Karpas-422 (cell line): ENCODE results near the gene RBKS. TPM values are rescaled to one million over a fixed set of nuclear protein-coding genes. Genes with fewer than 3 reads are reported as not detected.
A peak's percentile ranks its signal among the peaks of the same experiment; 100 is the strongest.
"Not testable (repeated sequence)": the region's sequence is repeated elsewhere in the genome, so short reads cannot be mapped to it uniquely, and the experiment has no call there.

Source experiments
- DNase-seq: peaks from one replicate; pipeline ENCODE4 v3.0.0-alpha.2; 2015
- H2AFZ ChIP-seq: fragments of 200-600 bp; sonication (generic); 2 replicates; pipeline ENCODE4 v1.6.1; 2014; ENCODE audit warnings: antibody characterized with exemption, low read length, mixed read lengths
- H3K27ac ChIP-seq: fragments of 200-600 bp; sonication (generic); 2 replicates; pipeline ENCODE4 v1.5.1; 2014; ENCODE audit warnings: mild to moderate bottlenecking, low read length, moderate library complexity
- H3K27me3 ChIP-seq: fragments of 200-600 bp; sonication (generic); 2 replicates; pipeline ENCODE4 v1.6.1; 2014; ENCODE audit warnings: low read length, mixed read lengths
- H3K36me3 ChIP-seq: fragments of 200-600 bp; sonication (generic); 2 replicates; pipeline ENCODE4 v1.6.1; 2014; ENCODE audit warnings: low read length, mixed read lengths; ENCODE audit not compliant: insufficient read depth
- H3K4me1 ChIP-seq: fragments of 200-600 bp; sonication (generic); 2 replicates; pipeline ENCODE4 v1.6.1; 2014; ENCODE audit warnings: mild to moderate bottlenecking, low read length, mixed read lengths
- H3K4me2 ChIP-seq: fragments of 200-600 bp; sonication (generic); 2 replicates; pipeline ENCODE4 v1.6.1; 2014; ENCODE audit warnings: low read length, low read depth, mild to moderate bottlenecking; ENCODE audit not compliant: poor library complexity, severe bottlenecking
- H3K4me3 ChIP-seq: fragments of 200-600 bp; sonication (generic); 2 replicates; pipeline ENCODE4 v1.5.1; 2014; ENCODE audit warnings: mild to moderate bottlenecking, antibody characterized with exemption, low read length, mixed read lengths
- H3K79me2 ChIP-seq: fragments of 200-600 bp; sonication (generic); 2 replicates; pipeline ENCODE4 v1.6.1; 2014; ENCODE audit warnings: mild to moderate bottlenecking, low read length, mixed read lengths
- H3K9ac ChIP-seq: fragments of 200-600 bp; sonication (generic); 2 replicates; pipeline ENCODE4 v1.6.0; 2014; ENCODE audit warnings: low read length
- H3K9me2 ChIP-seq: fragments of 200-600 bp; sonication (generic), shearing (Covaris generic); replicated peaks from 2 replicates; pipeline ENCODE4 v1.6.0; 2014; ENCODE audit warnings: mild to moderate bottlenecking, low read length, moderate library complexity; ENCODE audit not compliant: insufficient read depth
- H3K9me3 ChIP-seq: fragments of 300-700, 200-600 bp; sonication (generic); 2 replicates; pipeline ENCODE4 v1.6.1; 2014; ENCODE audit warnings: low read length, mixed read lengths
- H4K20me1 ChIP-seq: fragments of 200-600 bp; sonication (generic); 2 replicates; pipeline ENCODE4 v1.6.1; 2014; ENCODE audit warnings: mild to moderate bottlenecking, antibody characterized with exemption, low read length, low read depth; ENCODE audit not compliant: insufficient read depth
- total RNA-seq: library from RNA; depleted of rRNA; stranded (reverse); fragments of >200 nt; shearing (Covaris generic); gene quantifications from 2 replicates; pipeline ENCODE4 v1.2.3, GENCODE V29; 2014; ENCODE audit warnings: low replicate concordance

Gene RBKS
- total RNA-seq, 1 experiment from 2014 or later: 1.6 TPM

GRCh38 chr2:27888790-27889189 is 1.4 kb downstream of the RBKS start:
- Histone ChIP-seq H3K4me1 (peaks cover 33% of the 10 kb centered on the region), H3K4me3 (no peak overlapping the region), H3K9me3 (no peaks in the 10 kb centered on the region), H3K27ac (no peak overlapping the region), H3K27me3 (no peaks in the 10 kb centered on the region), H3K9me2 (no peaks in the 10 kb centered on the region), H4K20me1 (no peaks in the 10 kb centered on the region), H3K36me3 (no peaks in the 10 kb centered on the region), H2AFZ (no peak overlapping the region), H3K79me2 (peaks cover 26% of the 10 kb centered on the region), H3K4me2 (peak overlapping the region; percentile 98), H3K9ac (no peak overlapping the region)
- no peak for DNase-seq

DNA sequence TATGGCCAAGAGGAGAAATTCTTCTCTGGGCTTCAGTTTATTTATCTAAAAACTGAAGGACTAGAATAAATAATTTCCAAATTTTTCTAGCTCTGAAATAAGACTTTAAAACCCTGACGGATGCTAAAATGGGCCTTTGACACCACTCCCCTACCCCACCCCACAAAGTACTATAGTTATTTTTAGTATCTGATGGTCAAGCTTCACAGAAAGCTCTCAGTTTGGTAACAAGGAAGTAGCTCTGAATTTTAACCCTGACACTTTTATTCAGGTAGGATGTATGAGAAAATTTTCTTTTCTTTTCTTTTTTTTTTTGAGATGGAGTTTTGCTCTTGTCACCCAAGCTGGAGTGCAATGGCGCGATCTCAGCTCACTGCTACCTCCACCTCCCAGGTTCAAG is 2.4 kb downstream of the RBKS start:
- H3K79me2 ChIP-seq: peaks cover 20% of the 10 kb centered on the region
- no peaks in the 10 kb centered on the region for H3K9me2 ChIP-seq
- peaks cover 33% of the 10 kb centered on the region for H3K4me1 ChIP-seq

DNA sequence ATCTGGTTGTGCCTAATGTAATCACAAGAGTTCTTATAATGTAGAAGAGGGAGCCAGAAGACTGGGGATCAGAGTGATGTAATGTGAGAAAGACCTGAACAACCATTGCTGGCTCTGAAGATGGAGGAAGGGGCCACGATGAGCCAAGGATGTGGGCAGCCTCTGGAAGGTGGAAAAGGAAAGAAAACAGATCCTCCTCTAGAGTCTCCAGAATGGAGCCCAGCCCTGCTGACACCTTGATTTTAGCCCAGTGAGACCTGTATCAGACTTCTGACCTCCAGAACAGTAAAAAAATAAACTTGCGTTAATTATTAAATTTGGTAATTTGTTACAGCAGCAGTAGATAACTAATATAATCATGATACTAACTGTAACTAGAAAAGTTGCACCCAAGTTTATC is 3.1 kb downstream of the RBKS start:
- H3K27me3 ChIP-seq: no peaks in the 10 kb centered on the region
- no peak overlapping the region for H3K9ac ChIP-seq
- H3K9me2 ChIP-seq: no peaks in the 10 kb centered on the region
- peaks cover 13% of the 10 kb centered on the region for H3K79me2 ChIP-seq
- H3K4me1 ChIP-seq: peaks cover 27% of the 10 kb centered on the region
- H3K4me3 ChIP-seq: no peak overlapping the region
- H3K4me2 ChIP-seq: no peak overlapping the region
- H2AFZ ChIP-seq: no peak overlapping the region
- H3K36me3 ChIP-seq: no peaks in the 10 kb centered on the region
- H3K9me3 ChIP-seq: no peaks in the 10 kb centered on the region
- no peak overlapping the region for H3K27ac ChIP-seq
- H4K20me1 ChIP-seq: no peaks in the 10 kb centered on the region
- DNase-seq: no peak

More for the DNA sequence above, 2.4 kb downstream of the RBKS start:
- Histone ChIP-seq H3K27ac (no peak overlapping the region), H3K9ac (no peak overlapping the region), H2AFZ (no peak overlapping the region), H3K4me3 (no peak overlapping the region), H4K20me1 (no peaks in the 10 kb centered on the region), H3K9me3 (no peaks in the 10 kb centered on the region), H3K4me2 (no peak overlapping the region), H3K27me3 (no peaks in the 10 kb centered on the region), H3K36me3 (no peaks in the 10 kb centered on the region)
- no peak for DNase-seq

DNA sequence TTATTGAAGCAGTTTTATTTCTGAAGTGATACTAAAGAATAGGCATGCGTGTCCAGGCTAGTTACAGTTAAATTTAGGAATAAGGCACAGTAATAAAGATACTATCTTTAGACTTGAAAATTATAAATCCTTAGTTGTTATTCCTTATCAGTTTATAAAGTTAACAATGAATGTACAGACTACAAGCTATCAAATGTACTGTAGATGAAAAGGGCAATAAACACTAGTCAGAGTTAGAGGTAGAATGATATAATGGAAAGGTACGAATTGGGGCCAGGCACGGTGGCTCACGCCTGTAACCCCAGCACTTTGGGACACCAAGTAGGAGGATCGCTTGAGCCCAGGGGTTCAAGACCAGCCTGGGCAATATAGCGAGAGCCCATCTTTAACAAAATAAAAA is 3.9 kb downstream of the RBKS start:
- Histone ChIP-seq H3K4me1 (peaks cover 19% of the 10 kb centered on the region), H3K4me3 (no peak overlapping the region), H4K20me1 (no peaks in the 10 kb centered on the region), H3K79me2 (peaks cover 5% of the 10 kb centered on the region), H3K27ac (no peak overlapping the region), H3K36me3 (no peaks in the 10 kb centered on the region), H3K27me3 (no peaks in the 10 kb centered on the region), H2AFZ (no peak overlapping the region), H3K4me2 (no peak overlapping the region), H3K9me3 (no peaks in the 10 kb centered on the region), H3K9ac (no peak overlapping the region), H3K9me2 (no peaks in the 10 kb centered on the region)
- DNase-seq: no peak

GRCh38 chr2:27885661-27886060 is 4.5 kb downstream of the RBKS start:
- H3K27ac ChIP-seq: no peak overlapping the region
- H3K79me2 ChIP-seq: no peaks in the 10 kb centered on the region
- DNase-seq: no peak
- no peak overlapping the region for H2AFZ ChIP-seq
- H4K20me1 ChIP-seq: no peaks in the 10 kb centered on the region
- peaks cover 14% of the 10 kb centered on the region for H3K4me1 ChIP-seq
- no peak overlapping the region for H3K9ac ChIP-seq
- no peaks in the 10 kb centered on the region for H3K9me3 ChIP-seq
- no peaks in the 10 kb centered on the region for H3K9me2 ChIP-seq
- H3K36me3 ChIP-seq: no peaks in the 10 kb centered on the region
- H3K4me3 ChIP-seq: no peak overlapping the region
- no peaks in the 10 kb centered on the region for H3K27me3 ChIP-seq
- H3K4me2 ChIP-seq: no peak overlapping the region

DNA sequence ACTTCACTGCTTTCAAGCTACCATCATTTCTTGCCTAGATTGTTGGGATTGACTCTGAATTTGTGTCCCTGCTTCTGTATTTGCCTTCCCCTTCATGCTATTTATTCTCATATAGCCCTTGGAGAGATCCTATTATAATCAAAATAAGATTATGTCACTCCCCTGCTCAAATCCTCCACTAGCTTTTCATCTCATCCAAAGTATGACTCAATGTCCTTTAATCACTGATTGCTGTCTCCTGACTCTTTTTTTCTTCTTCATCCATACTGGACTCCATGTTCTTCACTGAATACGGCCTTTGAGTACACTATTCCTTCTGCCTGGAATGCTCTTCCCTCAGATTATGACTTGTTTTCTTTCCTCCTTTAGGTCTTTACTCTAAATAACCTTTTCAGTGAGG is 5.0 kb downstream of the RBKS start:
- no peaks in the 10 kb centered on the region for H3K9me2 ChIP-seq
- no peaks in the 10 kb centered on the region for H4K20me1 ChIP-seq
- H3K9me3 ChIP-seq: no peaks in the 10 kb centered on the region
- H3K4me3 ChIP-seq: no peak overlapping the region
- peaks cover 14% of the 10 kb centered on the region for H3K4me1 ChIP-seq
- no peak overlapping the region for H2AFZ ChIP-seq
- H3K27ac ChIP-seq: no peak overlapping the region
- no peaks in the 10 kb centered on the region for H3K27me3 ChIP-seq
- no peaks in the 10 kb centered on the region for H3K79me2 ChIP-seq
- DNase-seq: no peak
- no peak overlapping the region for H3K4me2 ChIP-seq
- H3K36me3 ChIP-seq: no peaks in the 10 kb centered on the region
- no peak overlapping the region for H3K9ac ChIP-seq

DNA sequence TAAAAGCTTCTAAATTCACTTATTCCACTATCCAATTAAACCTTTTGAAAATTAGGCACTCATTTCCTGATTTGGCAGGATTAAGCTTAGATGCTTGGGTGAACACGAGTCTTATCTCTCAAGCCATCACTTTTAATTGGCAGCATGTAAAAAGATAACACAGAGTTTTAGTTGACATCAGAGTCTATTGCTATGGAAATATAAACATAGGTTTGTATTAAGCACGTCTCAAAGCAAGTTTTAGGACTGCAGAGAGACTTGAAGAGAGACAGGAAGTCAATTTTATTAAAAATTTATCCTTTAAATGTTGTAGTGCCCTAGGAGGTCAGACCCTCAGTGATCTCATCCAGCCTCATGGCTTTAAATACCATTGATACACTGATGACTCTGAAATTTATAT is 5.6 kb downstream of the RBKS start:
- no peaks in the 10 kb centered on the region for H3K36me3 ChIP-seq
- no peak for DNase-seq
- H3K27ac ChIP-seq: no peak overlapping the region
- H2AFZ ChIP-seq: no peak overlapping the region
- H3K9me2 ChIP-seq: no peaks in the 10 kb centered on the region
- H3K9ac ChIP-seq: no peak overlapping the region
- H4K20me1 ChIP-seq: no peaks in the 10 kb centered on the region
- no peaks in the 10 kb centered on the region for H3K9me3 ChIP-seq
- H3K27me3 ChIP-seq: no peaks in the 10 kb centered on the region
- no peak overlapping the region for H3K4me3 ChIP-seq
- no peaks in the 10 kb centered on the region for H3K79me2 ChIP-seq
- peaks cover 9% of the 10 kb centered on the region for H3K4me1 ChIP-seq
- no peak overlapping the region for H3K4me2 ChIP-seq

GRCh38 chr2:27882584-27882922 is 7.6 kb downstream of the RBKS start:
- H2AFZ ChIP-seq, H4K20me1 ChIP-seq, H3K9me3 ChIP-seq, H3K27me3 ChIP-seq, DNase-seq, H3K27ac ChIP-seq, H3K4me3 ChIP-seq, H3K36me3 ChIP-seq, H3K79me2 ChIP-seq, H3K4me2 ChIP-seq, H3K9me2 ChIP-seq, H3K4me1 ChIP-seq, H3K9ac ChIP-seq: not testable (repeated sequence)
